Embryonic facial prominence (tissue), 1 donor: ENCODE data around the gene SCN4B.

Source experiments
- DNase-seq: peaks from one replicate; pipeline ENCODE4 v3.0.0-alpha.2; 2016; ENCODE audit errors: extremely low spot score

Gene SCN4B

GRCh38 chr11:118129471-118130172 lies 23.0 kb downstream of the SCN4B start:
- no peak for DNase-seq

- no peak for DNase-seq
These were observed 23.7 kb downstream of the SCN4B start for GRCh38 chr11:118128721-118129470.

GRCh38 chr11:118128310-118128709 lies 24.3 kb downstream of the SCN4B start:
- no peak for DNase-seq

GRCh38 chr11:118126082-118126838 lies 26.4 kb downstream of the SCN4B start:
- no peak for DNase-seq

GRCh38 chr11:118124929-118125535 lies 27.6 kb downstream of the SCN4B start:
- no peak for DNase-seq

- DNase-seq = no peak
These were observed 31.8 kb downstream of the SCN4B start for GRCh38 chr11:118120793-118121192.

- no peak for DNase-seq
These were observed 34.6 kb downstream of the SCN4B start for GRCh38 chr11:118117790-118118601.

- no peak for DNase-seq
These were observed 37.6 kb downstream of the SCN4B start for GRCh38 chr11:118115048-118115447.

- no peak for DNase-seq
These were observed 38.4 kb downstream of the SCN4B start for GRCh38 chr11:118114266-118114665.

GRCh38 chr11:118112711-118113430 lies 39.8 kb downstream of the SCN4B start:
- DNase-seq = no peak

- no peak for DNase-seq
These were observed 40.9 kb downstream of the SCN4B start for GRCh38 chr11:118111744-118112035.

- no peak for DNase-seq
These were observed 41.4 kb downstream of the SCN4B start for GRCh38 chr11:118111019-118111743.

GRCh38 chr11:118109231-118109630 lies 43.4 kb downstream of the SCN4B start:
- DNase-seq = no peak

GRCh38 chr11:118108513-118108912 lies 44.1 kb downstream of the SCN4B start:
- DNase-seq = no peak

GRCh38 chr11:118106789-118107335 lies 45.8 kb downstream of the SCN4B start:
- no peak for DNase-seq

GRCh38 chr11:118105657-118106305 lies 46.8 kb downstream of the SCN4B start:
- no peak for DNase-seq

- DNase-seq = no peak
These were observed 48.1 kb downstream of the SCN4B start for GRCh38 chr11:118104491-118104890.

GRCh38 chr11:118102721-118103261 lies 49.8 kb downstream of the SCN4B start:
- DNase-seq = no peak

GRCh38 chr11:118100691-118101232 lies 51.9 kb downstream of the SCN4B start:
- DNase-seq = no peak
